ENCODE measurements around the gene COL11A1.

Gene COL11A1

GRCh38 chr1:102899935-102900334, 208.4 kb downstream of the COL11A1 start:
- H3K9me3 ChIP-seq = no peaks in the 10 kb centered on the region
- H3K36me3 ChIP-seq = no peaks in the 10 kb centered on the region
- no peak overlapping the region for H3K4me3 ChIP-seq
- peaks cover 0 to 11% (median 0%) of the 10 kb centered on the region in 4 donors for H3K4me1 ChIP-seq
- H3K27ac ChIP-seq = no peak overlapping the region
- no peak for DNase-seq
- intact Hi-C loops (cut with DNase I; ENCODE audit: low total_unique reads) = no loop called here
- no peaks in the 10 kb centered on the region for H3K27me3 ChIP-seq
- no peak for TF ChIP-seq CTCF (IDR thresholded peaks at IDR 0.05)

- Histone ChIP-seq H3K4me1 (peaks cover 0 to 12% (median 0%) of the 10 kb centered on the region in 4 donors), H3K9me3 (no peaks in the 10 kb centered on the region), H3K4me3 (no peak overlapping the region), H3K27me3 (no peaks in the 10 kb centered on the region), H3K27ac (no peak overlapping the region), H3K36me3 (no peaks in the 10 kb centered on the region)
- DNase-seq = no peak
- intact Hi-C loops (cut with DNase I; ENCODE audit: low total_unique reads) = no loop called here
- TF ChIP-seq CTCF (IDR thresholded peaks at IDR 0.05) = no peak
Measured at GRCh38 chr1:102897557-102897956, 210.8 kb downstream of the COL11A1 start.

GRCh38 chr1:102896771-102897170, 211.6 kb downstream of the COL11A1 start:
- no peak for DNase-seq
- Histone ChIP-seq H3K27me3 (no peaks in the 10 kb centered on the region), H3K4me3 (no peak overlapping the region), H3K27ac (no peak overlapping the region), H3K4me1 (peaks cover 0 to 18% (median 0%) of the 10 kb centered on the region in 4 donors), H3K36me3 (no peaks in the 10 kb centered on the region), H3K9me3 (no peaks in the 10 kb centered on the region)
- no peak for TF ChIP-seq CTCF (IDR thresholded peaks at IDR 0.05)
- intact Hi-C loops (cut with DNase I; ENCODE audit: low total_unique reads) = no loop called here

GRCh38 chr1:102896286-102896685, 212.0 kb downstream of the COL11A1 start:
- Histone ChIP-seq H3K36me3 (no peaks in the 10 kb centered on the region), H3K27me3 (no peaks in the 10 kb centered on the region), H3K9me3 (no peaks in the 10 kb centered on the region), H3K4me1 (peaks cover 0 to 18% (median 0%) of the 10 kb centered on the region in 4 donors), H3K27ac (no peak overlapping the region), H3K4me3 (no peak overlapping the region)
- intact Hi-C loops (cut with DNase I; ENCODE audit: low total_unique reads) = no loop called here
- DNase-seq = no peak
- TF ChIP-seq CTCF (IDR thresholded peaks at IDR 0.05) = no peak

- H3K4me3 ChIP-seq = no peak overlapping the region
- intact Hi-C loops (cut with DNase I; ENCODE audit: low total_unique reads) = no loop called here
- no peaks in the 10 kb centered on the region for H3K27me3 ChIP-seq
- no peak overlapping the region for H3K27ac ChIP-seq
- peaks cover 0 to 7% (median 0%) of the 10 kb centered on the region in 4 donors for H3K4me1 ChIP-seq
- no peaks in the 10 kb centered on the region for H3K36me3 ChIP-seq
- H3K9me3 ChIP-seq = no peaks in the 10 kb centered on the region
- DNase-seq = no peak
- TF ChIP-seq CTCF (IDR thresholded peaks at IDR 0.05) = no peak
Measured at GRCh38 chr1:102891868-102892625, 216.3 kb downstream of the COL11A1 start.

All from tibial artery (tissue), 4 donors.